HL-60 (cell line): Measurements from ENCODE around the gene EXOC6B.
"Not testable (repeated sequence)": the region's sequence is repeated elsewhere in the genome, so short reads cannot be mapped to it uniquely, and the experiment has no call there.

Experiments used
- DNase-seq, 2 experiments: peaks; one replicate each; pipeline ENCODE4 v3.0.0-alpha.2; 2010 to 2020; ENCODE audit warnings: low read depth in 1 of 2, low spot score in 1 of 2
- H3K27ac ChIP-seq: fragments of 250-450 bp; sonication (Bioruptor Pico); replicated peaks from 2 replicates; pipeline ENCODE4 v1.5.1; 2020; ENCODE audit warnings: mild to moderate bottlenecking, moderate library complexity
- H3K27me3 ChIP-seq: fragments of 250-450 bp; sonication (Bioruptor Pico); 2 replicates; pipeline ENCODE4 v1.5.1; 2021; ENCODE audit warnings: mild to moderate bottlenecking, moderate library complexity; ENCODE audit not compliant: insufficient read depth, poor library complexity, severe bottlenecking
- H3K4me3 ChIP-seq: replicated peaks from 2 replicates; pipeline ENCODE4 v1.5.1; 2011; ENCODE audit warnings: mild to moderate bottlenecking, control low read depth, low read length; ENCODE audit not compliant: insufficient read depth
- GABPA ChIP-seq: IDR thresholded peaks from 2 replicates; pipeline ENCODE4 v1.6.1; 2012; ENCODE audit warnings: low read depth
- POLR2AphosphoS5 ChIP-seq: IDR thresholded peaks from 2 replicates; pipeline ENCODE4 v1.6.1; 2012; ENCODE audit warnings: low read depth
- SPI1 ChIP-seq: IDR thresholded peaks from 2 replicates; pipeline ENCODE4 v1.6.1; 2012; ENCODE audit warnings: low read depth, mild to moderate bottlenecking, borderline replicate concordance
- TF ChIP-seq, protein P1 (sequence below): IDR thresholded peaks from 2 replicates; pipeline ENCODE4 v1.6.1; 2012; ENCODE audit warnings: low read depth; ENCODE audit not compliant: insufficient replicate concordance
- TF ChIP-seq, protein P2 (sequence below): IDR thresholded peaks from one replicate; pipeline ENCODE4 v1.5.1; 2011; ENCODE audit warnings: low read length, control low read depth, inconsistent platforms; ENCODE audit not compliant: insufficient read depth

EXOC6B gene

DNA sequence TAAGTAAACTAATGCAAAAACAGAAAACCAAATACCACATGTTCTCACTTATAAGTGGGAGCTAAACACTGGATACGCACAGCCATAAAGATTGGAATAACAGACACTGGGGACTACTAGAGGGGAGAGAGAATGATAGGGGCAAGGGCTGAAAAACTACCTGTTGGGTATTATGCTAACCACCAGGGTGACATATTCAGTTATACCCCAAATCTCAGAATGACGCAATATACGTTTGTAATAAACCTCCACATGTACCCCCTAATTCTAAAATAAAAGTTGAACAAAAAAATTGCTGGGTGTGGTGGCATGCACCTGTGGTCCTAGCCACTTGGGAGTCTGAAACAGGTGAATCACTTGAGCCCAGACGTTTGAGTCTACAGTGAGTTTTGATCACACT, 157.2 kb downstream of the EXOC6B start:
- Histone ChIP-seq H3K4me3 (no peak overlapping the region), H3K27me3 (no peaks in the 10 kb centered on the region), H3K27ac (no peak overlapping the region)
- TF ChIP-seq, protein P1, sequence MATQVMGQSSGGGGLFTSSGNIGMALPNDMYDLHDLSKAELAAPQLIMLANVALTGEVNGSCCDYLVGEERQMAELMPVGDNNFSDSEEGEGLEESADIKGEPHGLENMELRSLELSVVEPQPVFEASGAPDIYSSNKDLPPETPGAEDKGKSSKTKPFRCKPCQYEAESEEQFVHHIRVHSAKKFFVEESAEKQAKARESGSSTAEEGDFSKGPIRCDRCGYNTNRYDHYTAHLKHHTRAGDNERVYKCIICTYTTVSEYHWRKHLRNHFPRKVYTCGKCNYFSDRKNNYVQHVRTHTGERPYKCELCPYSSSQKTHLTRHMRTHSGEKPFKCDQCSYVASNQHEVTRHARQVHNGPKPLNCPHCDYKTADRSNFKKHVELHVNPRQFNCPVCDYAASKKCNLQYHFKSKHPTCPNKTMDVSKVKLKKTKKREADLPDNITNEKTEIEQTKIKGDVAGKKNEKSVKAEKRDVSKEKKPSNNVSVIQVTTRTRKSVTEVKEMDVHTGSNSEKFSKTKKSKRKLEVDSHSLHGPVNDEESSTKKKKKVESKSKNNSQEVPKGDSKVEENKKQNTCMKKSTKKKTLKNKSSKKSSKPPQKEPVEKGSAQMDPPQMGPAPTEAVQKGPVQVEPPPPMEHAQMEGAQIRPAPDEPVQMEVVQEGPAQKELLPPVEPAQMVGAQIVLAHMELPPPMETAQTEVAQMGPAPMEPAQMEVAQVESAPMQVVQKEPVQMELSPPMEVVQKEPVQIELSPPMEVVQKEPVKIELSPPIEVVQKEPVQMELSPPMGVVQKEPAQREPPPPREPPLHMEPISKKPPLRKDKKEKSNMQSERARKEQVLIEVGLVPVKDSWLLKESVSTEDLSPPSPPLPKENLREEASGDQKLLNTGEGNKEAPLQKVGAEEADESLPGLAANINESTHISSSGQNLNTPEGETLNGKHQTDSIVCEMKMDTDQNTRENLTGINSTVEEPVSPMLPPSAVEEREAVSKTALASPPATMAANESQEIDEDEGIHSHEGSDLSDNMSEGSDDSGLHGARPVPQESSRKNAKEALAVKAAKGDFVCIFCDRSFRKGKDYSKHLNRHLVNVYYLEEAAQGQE: no peak
- TF ChIP-seq GABPA (no peak), POLR2AphosphoS5 (no peak), SPI1 (no peak)
- TF ChIP-seq, protein P2, sequence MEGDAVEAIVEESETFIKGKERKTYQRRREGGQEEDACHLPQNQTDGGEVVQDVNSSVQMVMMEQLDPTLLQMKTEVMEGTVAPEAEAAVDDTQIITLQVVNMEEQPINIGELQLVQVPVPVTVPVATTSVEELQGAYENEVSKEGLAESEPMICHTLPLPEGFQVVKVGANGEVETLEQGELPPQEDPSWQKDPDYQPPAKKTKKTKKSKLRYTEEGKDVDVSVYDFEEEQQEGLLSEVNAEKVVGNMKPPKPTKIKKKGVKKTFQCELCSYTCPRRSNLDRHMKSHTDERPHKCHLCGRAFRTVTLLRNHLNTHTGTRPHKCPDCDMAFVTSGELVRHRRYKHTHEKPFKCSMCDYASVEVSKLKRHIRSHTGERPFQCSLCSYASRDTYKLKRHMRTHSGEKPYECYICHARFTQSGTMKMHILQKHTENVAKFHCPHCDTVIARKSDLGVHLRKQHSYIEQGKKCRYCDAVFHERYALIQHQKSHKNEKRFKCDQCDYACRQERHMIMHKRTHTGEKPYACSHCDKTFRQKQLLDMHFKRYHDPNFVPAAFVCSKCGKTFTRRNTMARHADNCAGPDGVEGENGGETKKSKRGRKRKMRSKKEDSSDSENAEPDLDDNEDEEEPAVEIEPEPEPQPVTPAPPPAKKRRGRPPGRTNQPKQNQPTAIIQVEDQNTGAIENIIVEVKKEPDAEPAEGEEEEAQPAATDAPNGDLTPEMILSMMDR: no peak
- DNase-seq: no peak

DNA sequence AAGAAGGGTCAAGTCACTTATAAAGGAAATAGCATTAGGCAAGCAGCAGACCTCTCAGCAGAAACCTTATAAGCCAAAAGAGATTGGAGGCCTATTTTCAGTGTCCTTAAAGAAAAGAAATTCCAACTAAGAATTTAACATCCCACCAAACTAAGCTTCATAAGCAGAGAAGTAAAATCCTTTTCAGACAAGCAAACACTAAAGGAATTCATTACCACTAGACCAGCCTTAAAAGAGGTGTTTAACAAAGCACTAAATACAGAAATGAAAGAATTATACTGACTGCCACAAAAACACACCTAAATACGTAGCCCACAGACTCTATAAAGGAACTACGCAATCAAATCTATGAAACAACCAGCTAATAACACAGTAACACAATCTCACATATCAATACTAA, 160.4 kb downstream of the EXOC6B start:
- no peak for DNase-seq
- Histone ChIP-seq H3K27ac (no peak overlapping the region), H3K27me3 (no peaks in the 10 kb centered on the region), H3K4me3 (no peak overlapping the region)
- TF ChIP-seq, protein P1: no peak
- TF ChIP-seq, protein P2: no peak
- no peak for TF ChIP-seq GABPA
- no peak for TF ChIP-seq POLR2AphosphoS5
- TF ChIP-seq SPI1: no peak

DNA sequence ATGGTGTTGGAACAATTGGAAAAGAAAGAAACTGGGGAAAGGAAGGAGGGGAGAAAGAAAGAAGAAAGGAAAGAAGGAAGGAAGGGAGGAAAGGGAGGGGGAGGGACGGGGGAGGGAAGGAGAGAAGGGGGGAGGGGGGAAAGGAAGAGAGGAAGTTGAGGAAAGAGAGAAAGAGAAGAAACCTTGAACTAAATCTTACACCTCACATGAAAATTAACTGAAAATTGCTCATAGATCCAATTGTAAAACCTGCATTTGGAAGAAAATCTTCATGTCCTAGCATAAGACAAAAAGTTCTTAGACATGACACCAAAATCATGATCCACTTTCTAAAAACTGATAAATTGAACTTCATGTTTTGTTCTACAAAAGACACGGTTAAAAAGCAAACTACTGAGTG, 163.8 kb downstream of the EXOC6B start:
- Histone ChIP-seq H3K27me3 (no peaks in the 10 kb centered on the region), H3K4me3 (no peak overlapping the region), H3K27ac (no peak overlapping the region)
- TF ChIP-seq SPI1 (no peak), POLR2AphosphoS5 (no peak)
- DNase-seq: no peak

DNA sequence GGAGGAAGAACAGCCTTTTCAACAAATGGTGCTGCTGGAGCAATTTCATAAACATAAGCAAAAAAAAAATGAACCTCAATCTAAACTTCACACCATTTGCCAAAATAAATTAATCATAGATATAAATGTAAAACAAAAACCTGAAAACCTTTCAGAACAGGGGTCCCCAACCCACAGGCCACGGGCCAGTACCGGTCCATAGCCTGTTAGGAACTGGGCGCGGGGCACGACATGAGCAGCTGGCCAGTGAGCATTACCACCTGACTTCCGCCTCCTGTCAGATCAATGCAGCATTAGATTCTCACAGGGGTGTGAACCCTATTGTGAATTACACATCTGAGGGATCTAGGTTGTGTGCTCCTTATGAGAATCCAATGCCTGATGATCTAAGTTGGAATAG, 176.0 kb downstream of the EXOC6B start:
- Histone ChIP-seq H3K27me3 (no peaks in the 10 kb centered on the region), H3K27ac (no peak overlapping the region), H3K4me3 (no peak overlapping the region)
- DNase-seq: no peak
- TF ChIP-seq, protein P2: no peak
- no peak for TF ChIP-seq SPI1
- TF ChIP-seq, protein P1: no peak
- TF ChIP-seq POLR2AphosphoS5: no peak
- no peak for TF ChIP-seq GABPA

DNA sequence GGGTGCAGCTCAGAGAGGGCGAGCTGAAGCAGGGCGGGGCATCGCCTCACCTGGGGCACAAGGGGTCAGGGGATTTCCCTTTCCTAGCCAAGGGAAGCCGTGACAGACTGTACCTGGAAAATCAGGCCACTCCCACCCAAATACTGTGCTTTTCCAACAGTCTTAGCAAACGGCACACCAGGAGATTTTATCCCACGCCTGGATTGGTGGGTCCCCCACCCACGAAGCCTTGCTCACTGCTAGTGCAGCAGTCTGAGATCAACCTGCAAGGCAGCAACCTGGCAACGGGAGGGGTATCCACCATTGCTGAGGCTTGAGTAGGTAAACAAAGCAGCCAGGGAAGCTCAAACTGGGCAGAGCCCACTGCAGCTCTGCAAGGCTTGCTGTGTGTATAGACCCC, 184.6 kb downstream of the EXOC6B start:
- H3K4me3 ChIP-seq: not testable (repeated sequence)

More for the DNA sequence above, 184.6 kb downstream of the EXOC6B start:
- H3K27ac ChIP-seq, DNase-seq, H3K27me3 ChIP-seq: not testable (repeated sequence)
